ENCODE measurements around the gene PRKCB. TPM values are rescaled to one million over a fixed set of nuclear protein-coding genes. Genes with fewer than 3 reads are reported as not detected.

Gene PRKCB
- total RNA-seq, 6 donors from 2014 or later = 9.6 to 28.0 (median 13.9) TPM

GRCh38 chr16:24206926-24207325 lies 371.1 kb downstream of the PRKCB start:
- 62 to 87% methylated on average over 3 of the region's 3 CpGs for WGBS, 2 donors
- H3K27ac ChIP-seq = no peak overlapping the region
- no peak overlapping the region for H3K4me3 ChIP-seq
- H3K9me3 ChIP-seq = no peaks in the 10 kb centered on the region
- no peaks in the 10 kb centered on the region for H3K36me3 ChIP-seq
- TF ChIP-seq POLR2AphosphoS5 (IDR thresholded peaks at IDR 0.05) (no peak), EP300 (IDR thresholded peaks at IDR 0.05) (no peak)
- H3K4me1 ChIP-seq = no peaks in the 10 kb centered on the region
- no peak for DNase-seq
- H3K27me3 ChIP-seq = no peaks in the 10 kb centered on the region
- ATAC-seq (ENCODE audit: low FRiP score in 2 of 2) = no peak

DNA sequence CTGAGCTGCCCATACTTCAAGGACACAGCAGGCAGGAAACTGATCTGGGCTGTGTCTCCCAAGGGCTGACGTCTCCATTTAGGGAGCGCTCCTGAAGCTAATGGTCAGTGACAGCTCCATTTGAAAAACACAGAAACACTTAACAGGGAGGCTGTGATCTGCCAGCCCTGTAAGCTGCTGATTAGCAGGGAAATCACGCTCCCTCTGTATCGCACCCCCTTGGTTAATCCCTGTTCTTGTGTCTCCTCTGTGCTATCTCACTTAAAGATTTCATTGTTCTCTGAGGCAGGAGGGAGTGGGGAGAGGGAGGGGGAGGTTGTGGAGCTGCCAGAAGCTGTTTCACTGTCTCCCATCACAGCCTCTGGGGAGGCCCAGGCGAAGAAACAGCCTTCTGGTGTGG lies 372.9 kb downstream of the PRKCB start:
- H3K4me3 ChIP-seq = no peak overlapping the region
- no peak for TF ChIP-seq POLR2A (IDR thresholded peaks at IDR 0.05)
- TF ChIP-seq, protein P1, sequence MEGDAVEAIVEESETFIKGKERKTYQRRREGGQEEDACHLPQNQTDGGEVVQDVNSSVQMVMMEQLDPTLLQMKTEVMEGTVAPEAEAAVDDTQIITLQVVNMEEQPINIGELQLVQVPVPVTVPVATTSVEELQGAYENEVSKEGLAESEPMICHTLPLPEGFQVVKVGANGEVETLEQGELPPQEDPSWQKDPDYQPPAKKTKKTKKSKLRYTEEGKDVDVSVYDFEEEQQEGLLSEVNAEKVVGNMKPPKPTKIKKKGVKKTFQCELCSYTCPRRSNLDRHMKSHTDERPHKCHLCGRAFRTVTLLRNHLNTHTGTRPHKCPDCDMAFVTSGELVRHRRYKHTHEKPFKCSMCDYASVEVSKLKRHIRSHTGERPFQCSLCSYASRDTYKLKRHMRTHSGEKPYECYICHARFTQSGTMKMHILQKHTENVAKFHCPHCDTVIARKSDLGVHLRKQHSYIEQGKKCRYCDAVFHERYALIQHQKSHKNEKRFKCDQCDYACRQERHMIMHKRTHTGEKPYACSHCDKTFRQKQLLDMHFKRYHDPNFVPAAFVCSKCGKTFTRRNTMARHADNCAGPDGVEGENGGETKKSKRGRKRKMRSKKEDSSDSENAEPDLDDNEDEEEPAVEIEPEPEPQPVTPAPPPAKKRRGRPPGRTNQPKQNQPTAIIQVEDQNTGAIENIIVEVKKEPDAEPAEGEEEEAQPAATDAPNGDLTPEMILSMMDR (IDR thresholded peaks at IDR 0.05) = no peak
- TF ChIP-seq EP300 (IDR thresholded peaks at IDR 0.05) = no peak
- TF ChIP-seq POLR2AphosphoS5 (IDR thresholded peaks at IDR 0.05) = no peak
- H3K27me3 ChIP-seq = no peaks in the 10 kb centered on the region
- no peaks in the 10 kb centered on the region for H3K4me1 ChIP-seq
- H3K36me3 ChIP-seq = no peaks in the 10 kb centered on the region
- no peak overlapping the region for H3K27ac ChIP-seq
- ATAC-seq (ENCODE audit: low FRiP score in 2 of 2) (no peak), DNase-seq (no peak)
- no peaks in the 10 kb centered on the region for H3K9me3 ChIP-seq
- 47 to 71% methylated on average over 5 of the region's 5 CpGs for WGBS, 2 donors

DNA sequence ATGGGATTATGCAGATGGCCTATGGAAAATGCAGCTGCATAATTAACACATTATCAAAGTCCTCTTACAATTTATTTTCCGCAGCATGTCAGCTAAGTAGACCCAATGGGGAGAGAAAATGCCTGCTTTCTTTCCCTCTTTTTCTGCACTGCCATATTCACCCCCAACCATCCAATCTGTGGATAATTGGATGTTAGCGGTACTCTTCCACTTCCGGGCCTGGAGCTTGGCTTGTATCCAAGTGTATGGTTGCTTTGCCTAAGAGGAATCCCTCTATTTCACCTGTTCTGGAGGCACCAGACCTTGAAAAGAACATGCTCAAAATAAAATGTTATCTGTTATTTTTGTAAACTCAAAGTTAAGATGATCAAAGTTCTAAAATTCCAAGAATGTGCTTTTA lies 379.2 kb downstream of the PRKCB start:
- Histone ChIP-seq H3K4me1 (no peaks in the 10 kb centered on the region), H3K9me3 (no peaks in the 10 kb centered on the region), H3K27me3 (no peaks in the 10 kb centered on the region), H3K36me3 (no peaks in the 10 kb centered on the region), H3K27ac (no peak overlapping the region), H3K4me3 (no peak overlapping the region)
- ATAC-seq (ENCODE audit: low FRiP score in 2 of 2) (no peak), DNase-seq (no peak)
- TF ChIP-seq EP300 (IDR thresholded peaks at IDR 0.05) (no peak), POLR2A (IDR thresholded peaks at IDR 0.05) (no peak), POLR2AphosphoS5 (IDR thresholded peaks at IDR 0.05) (no peak)
- TF ChIP-seq, protein P1 (IDR thresholded peaks at IDR 0.05) = no peak
- WGBS, 2 donors = 67 to 77% methylated on average over 3 of the region's 3 CpGs

GRCh38 chr16:24216961-24217360 lies 381.2 kb downstream of the PRKCB start:
- no peaks in the 10 kb centered on the region for H3K27me3 ChIP-seq
- no peak for DNase-seq
- H3K4me1 ChIP-seq = no peaks in the 10 kb centered on the region
- H3K36me3 ChIP-seq = no peaks in the 10 kb centered on the region
- TF ChIP-seq POLR2AphosphoS5 (IDR thresholded peaks at IDR 0.05) = no peak
- no peak for TF ChIP-seq POLR2A (IDR thresholded peaks at IDR 0.05)
- TF ChIP-seq, protein P1 (IDR thresholded peaks at IDR 0.05) = no peak
- TF ChIP-seq EP300 (IDR thresholded peaks at IDR 0.05) = no peak
- no peak for ATAC-seq (ENCODE audit: low FRiP score in 2 of 2)
- H3K4me3 ChIP-seq = no peak overlapping the region
- H3K9me3 ChIP-seq = no peaks in the 10 kb centered on the region
- no peak overlapping the region for H3K27ac ChIP-seq

GRCh38 chr16:24217461-24217860 lies 381.7 kb downstream of the PRKCB start:
- Histone ChIP-seq H3K4me3 (no peak overlapping the region), H3K9me3 (no peaks in the 10 kb centered on the region), H3K4me1 (no peaks in the 10 kb centered on the region), H3K36me3 (no peaks in the 10 kb centered on the region), H3K27me3 (no peaks in the 10 kb centered on the region), H3K27ac (no peak overlapping the region)
- TF ChIP-seq, protein P1 (IDR thresholded peaks at IDR 0.05) = no peak
- TF ChIP-seq POLR2AphosphoS5 (IDR thresholded peaks at IDR 0.05) = no peak
- TF ChIP-seq EP300 (IDR thresholded peaks at IDR 0.05) = no peak
- no peak for TF ChIP-seq POLR2A (IDR thresholded peaks at IDR 0.05)
- ATAC-seq (ENCODE audit: low FRiP score in 2 of 2) (no peak), DNase-seq (no peak)
- WGBS, 2 donors = 85 to 88% methylated on average over 3 of the region's 3 CpGs

All from upper lobe of left lung (tissue), 6 donors.